Neural crest cell (in vitro differentiated cells): Measurements from ENCODE around the gene SHB. TPM values are rescaled to one million over a fixed set of nuclear protein-coding genes. Genes with fewer than 3 reads are reported as not detected.

Experiments
- DNase-seq: peaks from one replicate; pipeline ENCODE4 v3.0.0; 2021; ENCODE audit warnings: low read depth, mixed read lengths, low spot score
- H3K27ac Mint-ChIP-seq: one replicate; pipeline ENCODE4 v1.8.0; 2021; ENCODE audit warnings: mild to moderate bottlenecking, mixed read lengths; ENCODE audit not compliant: unreplicated experiment
- H3K27me3 Mint-ChIP-seq: 2 replicates; pipeline ENCODE4 v1.8.0; 2021; ENCODE audit warnings: low read depth, mild to moderate bottlenecking, mixed read lengths
- H3K36me3 Mint-ChIP-seq: 2 replicates; pipeline ENCODE4 v1.8.0; 2021; ENCODE audit warnings: low read depth, mild to moderate bottlenecking, mixed read lengths
- H3K4me1 Mint-ChIP-seq: 2 replicates; pipeline ENCODE4 v1.8.0; 2021; ENCODE audit warnings: mixed read lengths
- H3K4me3 Mint-ChIP-seq: one replicate; pipeline ENCODE4 v1.8.0; 2021; ENCODE audit warnings: mild to moderate bottlenecking, mixed read lengths
- H3K9me3 Mint-ChIP-seq: 2 replicates; pipeline ENCODE4 v1.8.0; 2021; ENCODE audit warnings: mixed read lengths
- CTCF ChIP-seq: fragments of 200-600 bp; sonication (generic); conservative IDR thresholded peaks from 2 replicates; pipeline ENCODE4 v1.5.0; 2021; ENCODE audit warnings: antibody characterized with exemption, mild to moderate bottlenecking
- total RNA-seq: library from RNA; stranded (reverse); gene quantifications from 2 replicates; pipeline ENCODE4 v1.2.1, GENCODE V29; 2021

The SHB gene
- total RNA-seq, 1 donor from 2014 or later, result 4.6 TPM

GRCh38 chr9:38009035-38009501, 60.0 kb downstream of the SHB start:
- no peak for DNase-seq
- TF ChIP-seq CTCF, result no peak
- Mint-ChIP-seq H3K4me1 (peaks cover 32% of the 10 kb centered on the region), H3K4me3 (no peak overlapping the region), H3K36me3 (no peaks in the 10 kb centered on the region), H3K27me3 (no peaks in the 10 kb centered on the region), H3K9me3 (no peaks in the 10 kb centered on the region), H3K27ac (peak overlapping the region; percentile 12)

GRCh38 chr9:38008168-38009034, 60.6 kb downstream of the SHB start:
- Mint-ChIP-seq H3K27ac (peak overlapping the region; percentile 78), H3K36me3 (no peaks in the 10 kb centered on the region), H3K4me1 (peaks cover 32% of the 10 kb centered on the region), H3K9me3 (no peaks in the 10 kb centered on the region), H3K4me3 (no peak overlapping the region), H3K27me3 (no peaks in the 10 kb centered on the region)
- DNase-seq, result peak; percentile 28
- no peak for TF ChIP-seq CTCF

- no peak for TF ChIP-seq CTCF
- H3K27ac Mint-ChIP-seq, result no peak overlapping the region
- no peak for DNase-seq
- H3K4me3 Mint-ChIP-seq, result no peak overlapping the region
- no peaks in the 10 kb centered on the region for H3K36me3 Mint-ChIP-seq
- peaks cover 28% of the 10 kb centered on the region for H3K4me1 Mint-ChIP-seq
- no peaks in the 10 kb centered on the region for H3K27me3 Mint-ChIP-seq
- H3K9me3 Mint-ChIP-seq, result no peaks in the 10 kb centered on the region
Observed at GRCh38 chr9:38007016-38007415, 62.0 kb downstream of the SHB start.

- no peak for TF ChIP-seq CTCF
- Mint-ChIP-seq H3K27me3 (no peaks in the 10 kb centered on the region), H3K4me1 (peaks cover 28% of the 10 kb centered on the region), H3K27ac (peak overlapping the region; percentile 27), H3K4me3 (no peak overlapping the region), H3K9me3 (no peaks in the 10 kb centered on the region), H3K36me3 (no peaks in the 10 kb centered on the region)
- no peak for DNase-seq
Observed at GRCh38 chr9:38006163-38006562, 62.9 kb downstream of the SHB start.

GRCh38 chr9:38004809-38005560, 64.0 kb downstream of the SHB start:
- H3K27ac Mint-ChIP-seq, result no peak overlapping the region
- H3K4me1 Mint-ChIP-seq, result peaks cover 29% of the 10 kb centered on the region

More at GRCh38 chr9:38004809-38005560, 64.0 kb downstream of the SHB start:
- no peaks in the 10 kb centered on the region for H3K36me3 Mint-ChIP-seq
- H3K4me3 Mint-ChIP-seq, result no peak overlapping the region
- DNase-seq, result no peak
- no peaks in the 10 kb centered on the region for H3K27me3 Mint-ChIP-seq
- no peak for TF ChIP-seq CTCF
- no peaks in the 10 kb centered on the region for H3K9me3 Mint-ChIP-seq
